Esophagus squamous epithelium (tissue), 4 donors: Measurements from ENCODE around the gene CD59.

Experiments
- CTCF ChIP-seq, 6 experiments: fragments of 450-650 bp in 4 of 6; fragments of 200-600 bp in 2 of 6; sonication (generic) in 2 of 6; IDR thresholded peaks; one replicate each; pipeline ENCODE4 v1.5.1; 2016 to 2019; ENCODE audit warnings: antibody characterized with exemption in 6 of 6, mild to moderate bottlenecking in 4 of 6, moderate library complexity in 4 of 6
- POLR2A ChIP-seq, 4 donors: fragments of 450-650 bp; IDR thresholded peaks; one replicate each; pipeline ENCODE4 v1.6.1; 2017; ENCODE audit warnings: antibody characterized with exemption in 4 of 4, mild to moderate bottlenecking in 4 of 4, moderate library complexity in 3 of 4

GRCh38 chr11:33724644-33725035 is 11.6 kb downstream of the CD59 start:
- no peak for TF ChIP-seq POLR2A (IDR thresholded peaks at IDR 0.05)
- no peak for TF ChIP-seq CTCF (IDR thresholded peaks at IDR 0.05)
